NCI-H1436 treated with DMSO at 0.1 percent for 48 hours (cell line): ENCODE results near the gene SLC2A13.
"Not testable (repeated sequence)": the region's sequence is repeated elsewhere in the genome, so short reads cannot be mapped to it uniquely, and the experiment has no call there.

Experiments
- DNase-seq: peaks from one replicate; lab custom pipeline; 2025; lab: John Stamatoyannopoulos, UW

The SLC2A13 gene

DNA sequence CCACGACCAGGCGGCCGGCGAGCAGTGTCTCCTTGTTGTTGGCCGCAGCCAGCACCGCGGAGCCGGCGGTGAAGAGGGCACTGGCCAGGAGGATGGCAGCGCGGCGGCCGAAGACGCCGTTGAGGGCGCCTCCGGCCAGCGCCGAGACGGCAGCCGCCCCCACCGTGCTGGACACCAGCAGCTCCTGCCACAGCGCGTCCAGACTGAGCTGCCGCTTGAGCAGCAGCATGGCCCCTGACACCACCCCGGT is 691 bp downstream of the SLC2A13 start:
- no peak for DNase-seq

DNA sequence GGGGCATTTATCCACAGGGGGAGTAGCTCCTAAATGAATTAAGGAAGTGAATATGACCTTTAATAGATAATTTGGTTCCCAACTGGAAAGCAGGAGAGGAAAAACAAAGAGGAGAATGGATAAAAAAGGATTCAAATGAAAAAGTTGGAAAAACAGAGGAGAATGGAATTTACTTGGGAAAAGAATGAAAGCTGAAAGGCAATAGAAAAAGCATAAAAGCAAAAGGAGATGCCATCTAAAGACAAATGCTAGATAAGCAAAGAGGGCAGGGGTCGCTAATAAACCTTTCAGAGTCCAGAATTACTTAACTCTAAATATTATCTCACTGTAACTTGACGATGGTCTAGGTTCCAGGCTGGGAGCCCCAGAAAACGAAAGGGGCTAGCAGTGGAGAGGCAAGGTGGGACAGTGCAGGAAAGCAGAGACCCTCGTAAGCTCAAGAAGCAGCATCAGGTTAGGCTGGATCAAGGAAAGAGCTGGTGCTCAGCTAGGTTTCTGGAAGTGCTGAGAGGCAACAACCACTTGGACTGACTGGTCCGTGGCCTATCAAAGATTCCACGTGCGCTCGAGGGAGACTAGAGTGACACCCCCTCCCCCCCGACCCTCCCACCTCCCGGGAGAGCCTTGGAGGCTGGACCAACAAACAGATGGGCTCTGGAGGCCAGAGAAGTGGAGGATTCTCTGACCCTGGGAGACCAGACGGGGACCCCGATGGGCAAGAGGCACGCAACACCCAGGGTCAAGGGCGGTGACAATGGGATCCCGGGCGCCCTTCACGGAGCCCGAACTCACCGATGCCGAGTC is 1.2 kb downstream of the SLC2A13 start:
- no peak for DNase-seq

DNA sequence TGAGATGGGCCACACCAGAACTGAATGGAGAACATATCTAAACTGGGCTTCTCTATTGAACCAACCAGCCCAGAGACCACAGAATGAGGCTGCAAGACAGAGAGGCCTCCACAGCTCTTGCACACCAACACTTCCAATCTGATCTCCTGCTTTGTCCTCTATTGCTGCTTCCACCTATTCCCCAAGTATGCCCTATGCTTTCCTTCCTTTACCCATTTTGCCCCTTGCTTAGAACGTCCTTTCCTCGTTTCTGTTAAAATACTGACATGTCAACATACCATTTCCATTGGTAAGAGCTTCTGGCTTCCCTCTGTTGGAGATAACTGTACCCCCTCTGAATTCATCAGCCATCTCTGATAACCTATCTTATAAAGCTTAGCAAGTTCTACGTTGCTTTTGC is 2.8 kb downstream of the SLC2A13 start:
- DNase-seq, result no peak

DNA sequence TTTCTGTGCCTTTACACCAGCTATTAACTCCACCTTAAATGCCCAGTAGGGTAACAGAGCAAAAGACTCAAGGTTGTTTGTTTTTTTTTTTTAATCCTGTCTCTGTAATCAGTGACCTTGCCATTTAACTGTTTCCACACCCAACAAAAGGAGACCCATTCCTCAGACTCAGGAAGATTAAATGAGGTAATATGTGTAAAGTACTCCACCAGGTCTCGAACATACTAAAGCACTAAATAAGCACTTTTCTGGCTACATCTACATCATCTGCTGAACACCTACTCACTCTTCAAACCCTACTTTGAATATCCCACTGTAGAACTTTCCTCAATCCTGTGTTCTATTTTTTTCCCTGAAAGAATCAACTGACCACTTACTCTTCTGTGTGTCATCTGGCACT is 4.1 kb downstream of the SLC2A13 start:
- DNase-seq, result no peak

DNA sequence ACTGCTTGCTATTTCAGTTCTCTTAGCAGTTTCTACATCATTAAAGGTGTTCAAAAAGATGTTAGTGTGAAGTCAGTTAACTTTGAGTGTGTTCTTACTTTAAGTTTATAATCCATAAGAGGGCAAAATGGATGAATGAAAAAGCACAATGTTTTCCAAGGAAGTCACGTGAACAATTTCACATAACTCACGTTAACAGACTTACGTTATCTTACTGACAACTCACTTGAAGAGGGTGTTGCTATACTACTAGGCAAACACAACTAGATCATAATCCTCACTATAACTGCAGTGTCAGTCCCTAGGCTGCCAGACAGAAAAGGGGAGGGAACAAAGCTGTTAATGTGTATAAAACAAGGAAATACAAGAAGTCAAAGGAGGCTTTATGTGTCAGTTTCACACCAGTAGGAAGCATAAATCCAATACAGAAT is 6.4 kb downstream of the SLC2A13 start:
- DNase-seq, result no peak

DNA sequence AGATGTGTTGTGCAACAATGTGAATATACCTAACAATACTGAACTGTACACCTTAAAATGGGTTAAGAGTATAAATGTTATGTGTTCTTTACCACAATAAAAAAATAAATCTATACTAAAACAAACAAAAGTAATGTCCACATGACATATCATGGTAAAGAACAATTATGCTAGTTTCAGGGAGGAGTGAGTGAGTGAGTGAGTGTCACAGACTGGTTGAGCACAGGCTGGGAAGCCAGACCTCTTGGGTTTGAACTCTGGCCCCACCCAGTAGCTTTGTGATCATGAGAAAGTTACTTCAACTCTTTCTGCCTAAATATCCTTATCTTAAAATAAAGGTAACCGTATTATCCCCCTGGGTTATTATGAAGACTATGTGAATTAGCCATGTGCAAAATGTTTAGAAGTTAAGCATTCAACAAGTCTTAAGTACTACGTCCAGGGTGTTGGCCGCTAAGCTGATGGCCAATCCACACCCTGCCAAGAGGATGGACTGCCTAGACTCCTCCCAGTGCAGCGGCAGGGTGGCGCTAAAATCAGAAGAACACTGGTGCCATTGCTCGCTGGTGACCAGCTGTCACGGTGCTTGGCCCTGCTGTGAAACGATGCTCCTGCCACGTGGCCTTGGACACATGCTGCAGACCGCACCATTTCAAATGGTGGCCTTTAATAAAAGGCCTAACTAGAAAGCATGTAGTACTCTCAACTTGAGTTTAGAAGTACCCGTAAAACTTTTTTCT is 7.3 kb downstream of the SLC2A13 start:
- no peak for DNase-seq

DNA sequence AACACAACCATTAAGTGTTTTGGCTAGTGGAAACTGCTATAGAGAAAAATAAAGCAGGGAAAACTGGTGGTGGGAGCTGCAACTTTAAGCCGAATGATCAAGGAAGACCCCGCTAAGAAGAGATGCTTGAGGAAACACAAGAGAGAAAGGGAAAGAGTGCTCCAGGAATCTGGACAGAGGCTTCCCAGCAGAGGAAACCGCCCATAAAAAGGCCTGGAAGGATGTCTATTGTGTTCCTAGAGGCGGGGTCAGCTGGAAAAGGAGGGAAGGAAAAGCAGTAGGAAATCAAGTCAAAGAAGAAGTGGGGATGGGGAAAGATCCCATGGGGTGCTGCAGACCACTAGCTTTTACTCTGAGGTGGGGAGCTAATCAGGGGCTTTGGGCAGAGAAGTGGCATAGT is 12.4 kb downstream of the SLC2A13 start:
- no peak for DNase-seq

DNA sequence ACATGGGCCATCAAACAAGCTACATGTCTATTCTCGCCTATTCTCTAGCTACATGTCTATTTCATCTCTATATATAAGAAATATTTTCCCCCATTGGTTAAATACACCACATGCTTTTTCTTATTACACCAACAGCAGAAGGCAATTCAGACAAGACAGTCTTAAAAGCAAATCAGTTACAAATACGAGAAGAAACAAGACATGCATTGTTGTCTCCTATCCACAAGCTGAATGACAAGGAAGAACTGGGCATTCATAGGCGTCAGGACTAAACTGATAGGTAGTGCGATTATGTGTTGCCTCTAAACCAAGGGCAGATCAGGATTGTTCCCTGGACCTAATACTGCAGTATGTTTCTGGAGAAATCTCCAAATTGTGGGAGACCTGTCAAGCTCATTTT is 19.4 kb downstream of the SLC2A13 start:
- DNase-seq, result no peak

DNA sequence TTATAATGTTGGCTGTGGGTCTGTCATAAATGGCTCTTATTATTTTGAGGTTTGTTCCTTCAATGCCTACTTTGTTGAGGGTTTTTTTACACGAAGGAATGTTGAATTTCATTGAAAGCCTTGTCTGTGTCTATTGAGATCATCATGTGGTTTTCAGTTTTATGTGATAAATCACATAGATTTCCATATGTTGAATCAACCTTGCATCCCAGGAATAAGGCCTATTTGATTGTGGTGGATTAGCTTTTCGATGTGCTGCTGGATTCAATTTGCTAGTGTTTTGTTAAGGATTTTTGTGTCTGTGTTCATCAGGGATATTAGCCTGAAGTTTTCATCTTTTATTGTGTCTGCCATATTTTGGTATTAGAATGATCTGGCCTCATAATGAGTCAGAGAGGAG is 27.6 kb downstream of the SLC2A13 start:
- DNase-seq, result no peak

DNA sequence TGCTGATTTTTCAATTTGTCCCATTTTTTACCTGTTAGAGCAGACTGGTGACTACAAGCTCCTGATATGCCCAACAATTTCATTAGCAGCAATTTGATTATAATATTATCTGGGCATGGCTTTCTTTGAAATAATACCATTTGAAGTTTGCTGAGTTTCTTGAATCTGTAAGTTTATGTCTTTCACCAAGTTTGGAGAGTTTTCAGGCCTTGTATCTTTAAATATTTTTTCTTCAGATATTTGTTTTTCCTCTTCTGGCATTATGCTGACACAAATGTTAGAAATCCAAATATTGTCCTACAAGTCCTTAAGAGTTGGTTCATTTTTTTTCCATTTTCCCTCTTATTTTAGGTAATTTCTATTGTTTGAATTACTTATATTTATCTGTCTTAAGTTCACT is 30.4 kb downstream of the SLC2A13 start:
- DNase-seq, result no peak

DNA sequence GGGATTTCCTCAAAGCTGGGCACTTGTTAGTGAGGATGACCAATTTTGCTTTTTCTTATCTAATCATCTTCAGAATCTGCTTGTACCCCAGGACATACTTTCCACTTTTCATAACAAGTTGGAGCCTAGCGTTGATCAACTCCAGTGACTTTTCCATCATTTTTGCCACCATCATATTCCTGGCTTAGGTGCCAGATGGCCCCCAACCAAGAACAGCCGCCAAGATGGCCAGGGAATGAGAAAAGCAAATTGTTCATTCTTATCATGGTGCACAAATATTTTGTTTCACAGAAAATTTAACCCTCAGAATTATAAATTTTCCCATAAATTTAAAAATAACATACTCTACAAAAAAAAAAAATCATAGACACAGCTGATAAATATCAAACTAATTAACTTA is 37.5 kb downstream of the SLC2A13 start:
- no peak for DNase-seq

DNA sequence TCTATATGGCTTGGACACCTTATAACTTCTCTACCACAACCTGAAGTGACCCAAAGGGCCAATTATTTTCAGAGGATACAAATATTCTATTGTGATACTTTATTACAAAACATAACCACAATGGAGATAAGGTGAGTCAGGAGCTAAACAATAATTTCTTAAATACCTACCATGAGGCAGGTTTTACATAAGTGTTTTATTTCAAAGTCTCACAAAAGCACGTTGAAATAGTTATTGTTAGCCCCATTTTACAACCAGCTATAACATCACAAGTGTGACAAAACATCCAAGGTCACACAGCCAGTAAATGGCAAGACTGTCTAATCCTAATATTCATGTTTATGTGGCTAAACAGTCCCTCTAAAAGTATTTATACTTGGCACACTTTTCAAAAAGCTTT is 40.2 kb downstream of the SLC2A13 start:
- DNase-seq, result no peak

DNA sequence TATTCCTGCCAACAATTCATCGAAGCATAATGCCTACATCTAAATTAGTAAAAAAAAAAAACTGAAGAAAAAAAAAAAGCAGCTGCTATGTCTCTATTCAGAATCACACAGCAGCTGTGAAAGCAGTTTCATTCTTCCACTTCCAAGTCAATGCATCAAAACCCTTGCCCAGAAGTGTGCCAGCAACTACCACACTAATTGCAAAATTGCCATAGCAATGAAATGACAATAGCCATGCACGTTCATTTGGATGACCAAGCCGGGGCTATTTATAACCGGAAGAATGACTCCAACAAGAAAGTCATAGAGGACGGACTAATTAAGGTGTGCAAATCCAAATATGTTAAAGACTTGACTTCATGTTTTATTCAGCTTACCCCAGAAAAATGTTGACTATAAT is 42.5 kb downstream of the SLC2A13 start:
- no peak for DNase-seq

DNA sequence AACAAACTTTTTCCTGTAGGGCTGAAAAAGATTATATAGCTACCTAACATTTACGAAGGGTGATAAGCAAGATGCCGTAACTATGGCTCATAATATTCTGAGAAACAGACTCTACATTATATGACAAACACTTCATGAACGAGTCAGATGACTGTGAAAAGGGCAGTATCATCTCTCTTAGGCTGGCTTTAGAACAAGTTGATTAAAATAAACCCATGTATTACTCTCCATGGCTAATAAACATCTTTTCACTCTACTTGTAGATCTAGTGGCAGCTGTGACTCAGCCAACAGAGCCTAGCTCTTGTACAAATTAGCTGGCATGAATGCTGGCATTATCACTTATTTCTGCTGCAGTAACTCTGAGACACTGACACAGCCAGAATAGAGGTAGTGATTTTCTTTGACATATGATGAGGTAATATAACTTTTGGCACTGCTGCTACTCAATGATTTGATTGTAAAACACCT is 47.1 kb downstream of the SLC2A13 start:
- DNase-seq, result no peak

DNA sequence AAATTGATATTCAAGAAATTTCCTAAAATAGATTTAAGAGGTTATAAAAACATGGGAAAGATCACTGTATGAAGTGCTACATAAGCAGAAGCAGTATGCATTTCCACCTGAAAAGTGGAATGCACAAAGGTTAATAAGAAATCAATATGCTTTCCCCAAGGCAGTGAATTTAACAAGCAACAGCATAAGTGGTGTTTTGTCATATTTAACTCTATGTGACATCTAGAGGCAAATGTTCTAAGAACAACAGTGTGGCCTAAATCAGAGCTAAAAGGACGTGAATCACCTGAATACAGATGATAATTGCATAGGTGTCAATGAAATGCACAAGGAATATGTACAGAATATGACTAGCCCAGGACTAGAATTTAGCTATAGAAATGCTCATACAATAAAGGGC is 49.5 kb downstream of the SLC2A13 start:
- DNase-seq, result no peak

DNA sequence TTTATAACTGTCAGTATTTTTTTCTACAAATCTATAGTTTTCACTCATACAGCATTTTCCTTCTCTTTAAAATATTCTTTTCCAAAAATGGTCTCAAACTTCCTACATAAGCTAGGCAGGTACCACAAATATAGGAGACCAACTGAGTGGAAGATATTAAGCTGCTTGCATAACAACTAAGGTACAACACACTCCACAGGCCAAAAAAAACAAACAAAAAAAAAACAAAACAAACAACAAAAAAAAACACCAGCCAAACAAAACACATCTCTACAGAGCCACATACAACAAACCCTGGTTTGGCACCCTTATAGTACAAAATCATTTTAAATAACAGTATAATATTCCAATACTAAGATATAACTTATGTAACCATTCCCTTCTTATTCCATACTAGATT is 50.1 kb downstream of the SLC2A13 start:
- DNase-seq, result no peak

DNA sequence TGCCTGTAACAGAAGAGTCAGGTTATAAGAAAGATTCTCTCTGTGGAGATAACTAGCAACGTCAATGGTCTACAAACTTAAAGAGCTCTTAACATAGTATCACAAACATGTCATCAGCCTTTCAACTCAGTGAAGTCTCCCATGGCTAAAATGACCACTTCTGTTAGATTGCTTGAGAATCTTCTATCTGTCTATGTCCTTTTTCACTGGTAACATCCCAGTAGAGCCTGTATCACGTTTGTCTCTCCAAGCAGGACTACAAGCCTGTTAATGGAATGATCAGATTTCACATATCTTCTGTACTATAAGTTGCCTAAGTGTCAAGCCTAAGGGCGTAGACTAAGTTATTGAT is 50.7 kb downstream of the SLC2A13 start:
- no peak for DNase-seq

DNA sequence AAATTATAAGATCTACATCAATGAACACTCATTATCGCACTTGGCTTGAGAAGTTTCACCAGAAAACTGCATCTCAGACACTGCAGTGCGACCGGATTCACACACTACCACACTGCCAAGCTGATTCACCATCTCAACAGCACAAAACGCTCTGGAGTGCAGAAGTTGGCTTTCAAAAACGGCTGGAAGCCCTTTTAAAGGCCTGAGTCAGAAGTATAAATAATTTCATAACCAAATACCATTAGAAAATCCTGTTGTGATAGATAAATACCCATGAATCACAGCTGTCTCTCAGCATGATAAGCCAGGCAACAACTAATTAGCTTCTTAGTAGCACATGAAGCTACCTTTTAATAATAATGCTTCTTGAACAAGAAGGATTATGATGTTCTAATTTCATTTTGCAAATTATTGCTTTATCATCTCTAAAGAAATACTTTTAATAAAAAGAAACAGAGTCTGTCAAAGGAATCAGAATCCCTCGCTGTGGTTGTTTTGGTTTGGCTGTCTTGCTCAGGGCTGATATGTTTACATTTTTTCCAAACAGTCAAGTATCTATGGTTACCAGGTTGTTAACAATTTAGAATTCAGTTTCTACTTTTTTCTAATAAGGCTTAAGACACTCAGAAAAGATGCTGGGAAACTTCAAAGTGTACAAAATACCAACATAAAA is 51.2 kb downstream of the SLC2A13 start:
- DNase-seq, result no peak

DNA sequence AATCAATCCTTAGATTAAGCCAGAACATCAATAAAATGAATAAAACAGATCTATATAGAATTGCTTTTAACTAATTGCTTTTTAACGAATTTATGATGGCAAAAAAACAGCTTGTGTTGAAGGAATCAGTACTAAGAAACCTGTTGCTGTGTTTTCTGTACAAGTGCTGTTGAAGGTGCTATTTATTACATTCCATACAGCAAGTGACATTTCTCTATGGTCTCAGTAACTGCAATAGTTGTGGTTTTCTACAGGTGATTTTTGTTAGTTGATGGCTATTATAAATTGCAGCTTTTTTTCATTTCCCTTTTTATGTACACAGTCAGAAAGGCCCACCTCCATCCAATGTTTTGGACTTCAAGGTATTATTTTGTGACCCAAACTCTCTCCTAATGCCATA is 56.6 kb downstream of the SLC2A13 start:
- no peak for DNase-seq

DNA sequence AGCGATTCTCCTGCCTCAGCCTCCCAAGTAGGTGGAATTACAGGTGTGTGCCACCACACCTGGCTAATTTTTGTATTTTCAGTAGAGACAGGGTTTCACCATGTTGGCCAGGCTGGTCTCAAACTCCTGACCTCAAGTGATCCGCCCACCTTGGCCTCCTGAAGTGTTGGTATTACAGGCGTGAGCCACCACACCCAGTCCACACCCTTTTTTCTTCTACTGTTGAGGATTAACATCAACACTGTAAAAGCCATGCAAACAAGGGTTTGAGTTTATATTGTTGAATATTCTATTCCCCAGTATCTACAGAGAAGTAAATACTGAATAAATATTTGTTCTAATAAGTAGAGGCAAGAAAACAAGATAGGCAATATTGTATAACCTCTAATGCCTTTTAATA is 58.9 kb downstream of the SLC2A13 start:
- DNase-seq, result not testable (repeated sequence)

DNA sequence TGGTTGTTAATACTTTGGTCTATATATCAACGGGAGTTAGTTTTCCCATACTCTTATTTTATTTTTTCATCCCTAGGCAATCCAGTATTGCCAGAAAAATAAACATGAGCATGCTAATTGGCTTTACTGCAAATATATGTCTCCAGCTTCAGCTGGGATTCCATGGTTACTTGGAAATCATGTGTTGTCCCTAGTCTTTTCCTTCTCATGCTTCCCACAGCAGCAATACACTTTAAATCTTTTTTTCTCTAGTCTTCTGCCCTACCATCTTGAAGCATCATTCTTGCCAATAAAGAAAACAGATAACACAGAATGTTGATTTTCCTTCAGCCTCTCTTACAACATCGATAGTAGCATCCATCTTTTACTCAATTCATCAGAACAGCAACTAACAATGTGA is 60.2 kb downstream of the SLC2A13 start:
- DNase-seq, result no peak

DNA sequence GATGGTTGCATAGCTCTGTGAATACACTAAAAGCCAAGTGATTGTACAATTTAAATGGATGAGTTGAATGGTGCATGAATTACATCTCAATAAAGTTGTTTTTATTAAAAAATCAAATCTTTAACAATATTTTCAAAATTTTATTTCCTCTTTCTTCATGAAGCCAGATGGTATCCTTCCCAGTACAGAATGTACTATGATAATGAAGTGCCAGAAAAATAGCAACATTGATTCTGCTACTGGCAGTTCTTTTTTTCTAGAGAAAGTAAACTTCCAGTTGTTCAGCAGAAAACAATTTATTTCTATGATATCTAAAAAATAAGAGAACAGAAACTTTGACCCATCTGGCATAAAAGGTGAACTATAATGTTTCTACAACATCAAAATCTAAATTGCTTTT is 61.5 kb downstream of the SLC2A13 start:
- no peak for DNase-seq

DNA sequence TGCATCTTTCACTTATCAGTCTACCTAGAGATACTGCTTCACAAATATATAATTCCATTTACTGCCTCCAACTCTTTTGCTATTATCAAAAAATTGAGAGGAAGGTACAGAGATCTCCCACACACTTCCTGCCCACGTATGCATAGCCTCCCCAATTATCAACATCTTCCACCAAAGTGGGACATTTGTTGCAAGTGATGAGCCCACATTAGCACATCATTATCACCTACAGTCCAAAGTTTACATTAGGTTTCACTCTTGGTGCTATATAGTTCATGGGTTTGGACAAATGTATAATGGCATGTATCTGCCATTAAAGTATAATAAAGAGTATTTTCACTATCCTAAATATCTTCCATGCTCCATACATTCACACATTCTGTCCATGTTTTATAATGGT is 66.3 kb downstream of the SLC2A13 start:
- no peak for DNase-seq
